C4-2B (cell line): Measurements from ENCODE around the gene RFT1.

ENCODE experiments used
- CTCF ChIP-seq: fragments of 450-650 bp; conservative IDR thresholded peaks from 2 replicates; pipeline ENCODE4 v1.5.1; 2017; ENCODE audit warnings: mild to moderate bottlenecking
- ZFX ChIP-seq: fragments of 450-650 bp; IDR thresholded peaks from 2 replicates; pipeline ENCODE4 v1.6.1; 2017

GRCh38 chr3:53169045-53169831 lies 39.0 kb upstream of the RFT1 start:
- TF ChIP-seq CTCF (no peak), ZFX (no peak)
